Activated CD8-positive, alpha-beta T cell treated with anti-CD3 and anti-CD28 coated beads, Interleukin-2, amount 10 ng/mL, durations not matched to agents 7 days and 5 days (primary cell): ENCODE data around the gene POLH. TPM values are rescaled to one million over a fixed set of nuclear protein-coding genes. Genes with fewer than 3 reads are reported as not detected.
"Not testable (repeated sequence)": the region's sequence is repeated elsewhere in the genome, so short reads cannot be mapped to it uniquely, and the experiment has no call there.

Experiments used
- ATAC-seq: fragments of 150-1000 bp; cut with Tn5 transposase; one replicate; pipeline ENCODE4 v1.10.0; 2021; ENCODE audit warnings: moderate library complexity
- CTCF ChIA-PET: fragments of 350-600 bp; sonication (Branson Sonifier 250); formaldehyde crosslinking; loops from one replicate; lab custom pipeline; 2021; ENCODE audit warnings: antibody characterized with exemption; lab: Charles Lee
- POLR2A ChIA-PET: fragments of 350-600 bp; sonication (Branson Sonifier 250); formaldehyde crosslinking; loops from one replicate; lab custom pipeline; 2021; ENCODE audit warnings: antibody characterized with exemption; lab: Charles Lee
- DNase-seq: peaks from one replicate; pipeline ENCODE4 v3.0.0-alpha.2; 2020
- H3K27ac Mint-ChIP-seq: one replicate; pipeline ENCODE4 v1.8.0; 2021; ENCODE audit warnings: mild to moderate bottlenecking, mixed read lengths
- H3K27me3 Mint-ChIP-seq: one replicate; pipeline ENCODE4 v1.8.0; 2021; ENCODE audit warnings: low read depth, mixed read lengths
- H3K36me3 Mint-ChIP-seq: one replicate; pipeline ENCODE4 v1.8.0; 2021; ENCODE audit warnings: low read depth, mixed read lengths
- H3K4me1 Mint-ChIP-seq: one replicate; pipeline ENCODE4 v1.8.0; 2021; ENCODE audit warnings: low read depth, mixed read lengths
- H3K4me3 Mint-ChIP-seq: one replicate; pipeline ENCODE4 v1.8.0; 2021; ENCODE audit warnings: mild to moderate bottlenecking, mixed read lengths
- H3K9me3 Mint-ChIP-seq: one replicate; pipeline ENCODE4 v1.8.0; 2022; ENCODE audit warnings: mixed read lengths; ENCODE audit not compliant: insufficient read depth
- total RNA-seq, 2 experiments: library from RNA; stranded (reverse); gene quantifications; one replicate each; pipeline ENCODE4 v1.2.3, GENCODE V29; 2021

The POLH gene
- total RNA-seq, 2 experiments from 2014 or later, result 73.1 to 75.2 TPM

DNA sequence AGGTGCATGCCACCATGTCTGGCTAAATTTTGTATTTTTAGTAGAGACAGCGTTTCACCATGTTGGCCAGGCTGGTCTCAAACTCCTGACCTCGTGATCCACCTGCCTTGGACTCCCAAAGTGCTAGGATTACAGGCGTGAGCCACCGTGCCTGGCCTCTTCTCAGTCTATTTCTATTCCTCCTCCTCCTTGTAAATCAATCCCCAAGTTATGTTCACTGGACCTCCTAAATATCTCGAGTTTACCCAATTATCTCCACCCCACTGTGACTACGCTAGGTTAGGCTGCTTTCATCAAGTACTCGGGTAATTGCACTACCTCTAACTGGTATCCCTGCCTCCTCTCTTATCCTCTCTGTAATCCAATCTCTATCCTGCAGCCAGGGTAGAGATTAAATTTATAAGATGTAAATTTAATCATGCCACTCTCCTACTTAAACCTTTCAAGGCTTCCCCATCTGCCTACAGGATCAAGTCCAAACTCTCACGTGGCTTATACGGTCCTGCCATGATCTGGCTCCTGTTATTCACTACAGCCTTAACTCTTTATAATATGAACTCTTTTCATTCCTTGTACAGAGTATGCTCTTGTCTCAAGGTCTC, 58.8 kb downstream of the POLH start:
- Mint-ChIP-seq H3K4me1 (peaks cover 47% of the 10 kb centered on the region), H3K27me3 (no peaks in the 10 kb centered on the region), H3K4me3 (peak overlapping the region; percentile 94), H3K27ac (peak overlapping the region; percentile 93), H3K36me3 (peaks cover 36% of the 10 kb centered on the region), H3K9me3 (no peaks in the 10 kb centered on the region)
- ChIA-PET CTCF (interaction anchor here (2.8 kb wide), 1 partner anchor 33 kb away, joined by 15 read pairs; no protein-coding TSS in a partner anchor), POLR2A (interaction anchor here (0.6 to 1.0 kb wide), 4 partner anchors 7 to 36 kb away, joined by 3 to 4 read pairs (median 4); partner anchors contain the start of gene RSPH9)
- ATAC-seq (no peak), DNase-seq (no peak)

DNA sequence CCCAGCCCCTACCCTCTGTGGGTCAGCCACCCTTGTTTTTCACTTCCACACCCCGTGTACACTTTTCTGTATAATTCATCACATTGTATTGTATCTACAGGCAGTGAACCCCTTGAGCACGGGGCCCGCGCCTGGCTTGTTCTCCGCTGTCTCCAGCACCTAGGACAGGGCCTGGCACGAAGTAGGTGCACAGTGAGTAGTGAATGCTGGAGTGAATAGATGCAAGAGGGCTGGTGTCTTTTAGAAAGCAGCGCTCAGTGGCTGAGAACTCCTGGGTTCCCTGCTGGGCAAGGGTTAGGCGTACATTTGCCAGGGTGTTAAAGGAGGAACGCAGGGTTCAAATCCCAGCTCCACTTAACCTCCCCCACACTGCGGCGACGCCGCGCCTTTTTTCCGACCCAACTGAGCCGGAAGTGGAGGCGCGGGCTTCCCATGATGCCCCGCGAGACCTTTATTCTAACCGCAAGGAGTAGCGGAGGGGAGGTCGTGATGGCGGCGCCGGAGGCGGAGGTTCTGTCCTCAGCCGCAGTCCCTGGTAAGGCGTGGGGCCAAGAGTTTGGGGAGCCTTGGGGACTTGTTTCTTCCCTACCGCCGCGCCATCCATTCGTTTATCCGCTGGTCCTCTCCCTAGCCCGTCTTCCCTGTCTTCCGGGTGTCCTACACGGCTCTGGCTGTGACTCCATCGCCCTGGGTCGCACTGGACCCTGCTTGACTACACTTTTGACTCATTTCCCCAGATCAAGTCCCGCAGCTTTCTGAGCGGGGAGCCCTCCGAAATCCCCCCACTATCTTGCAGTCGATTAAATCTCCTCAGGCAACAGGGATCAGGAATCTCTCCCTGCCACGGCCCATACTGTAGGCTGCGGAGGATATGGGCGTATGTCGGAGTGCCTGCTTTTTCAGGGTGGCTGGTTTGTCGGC, 59.7 kb downstream of the POLH start, which contains the start of gene MAD2L1BP:
TSS of gene MAD2L1BP (plus strand) at position 454 of the 921 bp plus-strand sequence. CDS start at position 490, 36 bp downstream.
- peak within 1 kb of the TSS; percentile 93 for H3K27ac Mint-ChIP-seq
- no peaks in the 10 kb centered on the region for H3K9me3 Mint-ChIP-seq
- no peaks in the 10 kb centered on the region for H3K27me3 Mint-ChIP-seq
- peaks cover 42% of the 10 kb centered on the region for H3K36me3 Mint-ChIP-seq
- CTCF ChIA-PET, result interaction anchor here (0.9 to 2.8 kb wide), 3 partner anchors 27 to 34 kb away, joined by 4 to 15 read pairs (median 5); no protein-coding TSS in a partner anchor
- DNase-seq (peak; percentile 90), ATAC-seq (peak; percentile 86)
- POLR2A ChIA-PET, result interaction anchor here (0.6 to 1.4 kb wide), 7 partner anchors 8 to 37 kb away, joined by 3 to 4 read pairs (median 3); partner anchors contain the start of gene RSPH9
- H3K4me1 Mint-ChIP-seq, result peaks cover 48% of the 10 kb centered on the region
- peak within 1 kb of the TSS; percentile 94 for H3K4me3 Mint-ChIP-seq

DNA sequence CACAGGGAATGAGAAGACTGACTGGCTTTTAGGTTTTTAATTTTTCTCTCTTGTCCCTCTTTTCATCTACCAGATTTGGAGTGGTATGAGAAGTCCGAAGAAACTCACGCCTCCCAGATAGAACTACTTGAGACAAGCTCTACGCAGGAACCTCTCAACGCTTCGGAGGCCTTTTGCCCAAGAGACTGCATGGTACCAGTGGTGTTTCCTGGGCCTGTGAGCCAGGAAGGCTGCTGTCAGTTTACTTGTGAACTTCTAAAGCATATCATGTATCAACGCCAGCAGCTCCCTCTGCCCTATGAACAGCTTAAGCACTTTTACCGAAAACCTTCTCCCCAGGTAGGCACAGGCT, 60.3 kb downstream of the POLH start:
- DNase-seq (peak; percentile 52), ATAC-seq (peak; percentile 21)
- Mint-ChIP-seq H3K9me3 (no peaks in the 10 kb centered on the region), H3K27ac (peak overlapping the region; percentile 93), H3K4me3 (peak overlapping the region; percentile 94), H3K27me3 (no peaks in the 10 kb centered on the region), H3K4me1 (peaks cover 45% of the 10 kb centered on the region), H3K36me3 (peaks cover 46% of the 10 kb centered on the region)
- ChIA-PET CTCF (interaction anchor here (0.6 to 2.8 kb wide), 4 partner anchors 27 to 138 kb away, joined by 3 to 15 read pairs (median 4); no protein-coding TSS in a partner anchor), POLR2A (interaction anchor here (1.0 to 1.4 kb wide), 3 partner anchors 11 to 30 kb away, joined by 3 read pairs; no protein-coding TSS in a partner anchor)

DNA sequence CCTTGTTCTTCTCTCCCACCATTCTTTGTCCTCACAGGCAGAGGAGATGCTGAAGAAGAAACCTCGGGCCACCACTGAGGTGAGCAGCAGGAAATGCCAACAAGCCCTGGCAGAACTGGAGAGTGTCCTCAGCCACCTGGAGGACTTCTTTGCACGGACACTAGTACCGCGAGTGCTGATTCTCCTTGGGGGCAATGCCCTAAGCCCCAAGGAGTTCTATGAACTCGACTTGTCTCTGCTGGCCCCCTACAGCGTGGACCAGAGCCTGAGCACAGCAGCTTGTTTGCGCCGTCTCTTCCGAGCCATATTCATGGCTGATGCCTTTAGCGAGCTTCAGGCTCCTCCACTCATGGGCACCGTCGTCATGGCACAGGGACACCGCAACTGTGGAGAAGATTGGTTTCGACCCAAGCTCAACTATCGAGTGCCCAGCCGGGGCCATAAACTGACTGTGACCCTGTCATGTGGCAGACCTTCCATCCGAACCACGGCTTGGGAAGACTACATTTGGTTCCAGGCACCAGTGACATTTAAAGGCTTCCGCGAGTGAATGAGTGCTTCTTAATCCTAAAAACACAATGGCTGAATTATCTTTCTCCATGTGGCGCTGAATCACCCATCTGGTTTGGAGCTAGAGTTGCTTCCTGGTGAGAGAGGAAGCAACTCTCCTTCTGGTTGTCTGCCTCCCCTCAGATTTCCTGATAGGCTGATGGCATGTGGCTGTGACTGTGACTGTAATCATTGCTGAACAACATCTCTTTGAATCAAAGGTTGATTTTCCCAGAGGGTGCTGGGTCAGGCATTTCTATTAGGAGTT, 64.2 kb downstream of the POLH start:
- Mint-ChIP-seq H3K36me3 (peaks cover 60% of the 10 kb centered on the region), H3K9me3 (no peaks in the 10 kb centered on the region)

DNA sequence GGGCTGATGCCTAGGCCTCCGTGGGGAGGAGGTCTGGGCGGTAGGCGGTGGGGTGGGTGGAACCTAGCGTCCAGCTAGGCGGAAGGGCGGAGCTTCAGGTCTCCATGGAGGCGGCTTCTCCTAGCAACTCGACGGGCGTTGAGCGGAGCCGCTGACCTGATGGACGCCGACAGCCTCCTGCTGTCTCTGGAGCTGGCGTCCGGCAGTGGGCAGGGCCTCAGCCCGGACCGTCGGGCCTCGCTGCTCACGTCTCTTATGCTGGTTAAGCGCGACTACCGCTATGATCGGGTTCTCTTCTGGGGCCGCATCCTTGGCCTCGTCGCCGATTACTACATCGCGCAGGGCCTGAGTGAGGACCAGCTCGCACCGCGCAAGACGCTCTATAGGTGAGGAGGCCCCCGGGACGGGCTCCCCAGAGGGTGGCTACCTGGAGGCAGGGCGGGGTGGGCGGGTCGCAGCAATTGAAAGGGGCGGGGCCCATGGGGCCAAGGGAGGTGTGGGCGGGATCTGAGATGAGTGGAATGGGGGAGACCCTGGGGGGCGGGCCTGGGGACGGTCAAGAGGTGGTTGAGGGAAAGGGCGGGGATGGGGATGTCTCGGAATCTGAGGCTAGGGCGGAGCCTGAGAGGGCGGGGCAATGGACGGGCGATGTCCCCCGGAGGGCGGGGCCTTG, 69.1 kb downstream of the POLH start, which contains the start of gene RSPH9:
TSS of gene RSPH9 (plus strand) at position 97 of the 673 bp plus-strand sequence. CDS start at position 160, 63 bp downstream.
- ATAC-seq (peak; percentile 88), DNase-seq (peak; percentile 72)
- Mint-ChIP-seq H3K4me3 (peak within 1 kb of the TSS; percentile 60), H3K36me3 (peaks cover 29% of the 10 kb centered on the region), H3K4me1 (peaks cover 23% of the 10 kb centered on the region), H3K9me3 (no peaks in the 10 kb centered on the region), H3K27ac (no peak within 1 kb of the TSS), H3K27me3 (no peaks in the 10 kb centered on the region)
- ChIA-PET POLR2A (interaction anchor here (0.7 to 1.9 kb wide), 2 partner anchors 10 to 15 kb away, joined by 3 to 8 read pairs; partner anchors contain the start of genes GTPBP2 and MAD2L1BP), CTCF (interaction anchor here (0.9 to 2.3 kb wide), 3 partner anchors 8 to 25 kb away, joined by 3 to 13 read pairs (median 5); no protein-coding TSS in a partner anchor)

More for the DNA sequence above, 64.2 kb downstream of the POLH start:
- no peak overlapping the region for H3K27ac Mint-ChIP-seq
- peaks cover 44% of the 10 kb centered on the region for H3K4me1 Mint-ChIP-seq
- no peaks in the 10 kb centered on the region for H3K27me3 Mint-ChIP-seq
- ATAC-seq (no peak), DNase-seq (no peak)
- ChIA-PET CTCF (interaction anchor here (0.9 to 1.2 kb wide), 2 partner anchors 27 to 32 kb away, joined by 3 to 4 read pairs; no protein-coding TSS in a partner anchor), POLR2A (interaction anchor here (2.3 to 2.5 kb wide), 2 partner anchors 10 to 26 kb away, joined by 6 to 19 read pairs; partner anchors contain the start of gene GTPBP2)
- no peak overlapping the region for H3K4me3 Mint-ChIP-seq

DNA sequence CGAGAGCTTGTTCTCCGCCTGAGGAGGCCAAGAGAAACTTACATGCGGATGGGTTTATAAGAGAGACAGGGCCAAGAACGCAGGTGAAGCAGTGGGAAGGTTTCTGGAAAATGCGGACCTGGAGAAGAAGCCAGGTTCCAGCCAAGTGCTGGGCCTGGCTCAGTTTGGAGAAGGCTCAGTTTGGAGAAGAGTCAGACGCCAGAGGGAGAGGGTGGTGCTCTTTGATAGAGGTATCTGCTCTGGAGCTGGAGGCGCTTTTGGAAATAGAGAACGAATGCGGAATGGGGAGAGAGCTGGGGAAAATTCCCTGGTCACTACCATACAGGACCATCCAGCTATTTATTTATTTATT, 69.6 kb downstream of the POLH start:
- ChIA-PET POLR2A (interaction anchor here (0.6 to 1.9 kb wide), 3 partner anchors 10 to 16 kb away, joined by 3 to 8 read pairs (median 4); partner anchors contain the start of genes GTPBP2 and MAD2L1BP), CTCF (interaction anchor here (0.9 to 2.3 kb wide), 3 partner anchors 9 to 25 kb away, joined by 3 to 13 read pairs (median 5); no protein-coding TSS in a partner anchor)
- H3K27ac Mint-ChIP-seq, result no peak overlapping the region
- no peak for DNase-seq
- no peaks in the 10 kb centered on the region for H3K27me3 Mint-ChIP-seq
- H3K4me1 Mint-ChIP-seq, result peaks cover 18% of the 10 kb centered on the region
- H3K4me3 Mint-ChIP-seq, result peak overlapping the region; percentile 60
- H3K9me3 Mint-ChIP-seq, result no peaks in the 10 kb centered on the region
- H3K36me3 Mint-ChIP-seq, result peaks cover 24% of the 10 kb centered on the region
- ATAC-seq, result peak; percentile 9

DNA sequence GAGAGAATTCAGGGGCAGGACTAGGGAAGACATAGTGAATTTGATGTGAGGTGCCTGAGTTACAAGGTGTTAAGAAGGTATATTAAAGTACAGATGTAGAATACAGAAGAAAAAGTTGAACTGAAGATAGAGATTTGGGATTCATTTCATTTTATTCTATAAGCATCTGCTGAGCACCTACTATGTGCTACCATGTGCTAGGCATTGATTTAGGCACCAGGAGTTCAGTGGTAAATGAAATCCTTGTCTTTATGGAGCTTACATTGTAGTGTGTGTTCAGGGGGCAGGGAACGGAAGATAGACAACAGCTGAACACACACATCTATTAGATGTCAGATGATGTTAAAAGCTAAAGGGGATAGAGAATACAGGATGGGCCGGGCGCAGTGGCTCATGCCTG, 71.6 kb downstream of the POLH start:
- POLR2A ChIA-PET, result interaction anchor here (1.2 to 2.5 kb wide), 2 partner anchors 12 to 18 kb away, joined by 3 to 12 read pairs; partner anchors contain the start of genes GTPBP2 and MAD2L1BP
- Mint-ChIP-seq H3K27me3 (no peaks in the 10 kb centered on the region), H3K36me3 (peaks cover 11% of the 10 kb centered on the region), H3K27ac (no peak overlapping the region), H3K4me3 (no peak overlapping the region), H3K4me1 (peaks cover 13% of the 10 kb centered on the region), H3K9me3 (no peaks in the 10 kb centered on the region)
- ATAC-seq (no peak), DNase-seq (no peak)
- CTCF ChIA-PET, result interaction anchor here (0.7 to 2.6 kb wide), 4 partner anchors 19 to 606 kb away, joined by 3 to 11 read pairs (median 4); partner anchors contain the start of gene VEGFA

DNA sequence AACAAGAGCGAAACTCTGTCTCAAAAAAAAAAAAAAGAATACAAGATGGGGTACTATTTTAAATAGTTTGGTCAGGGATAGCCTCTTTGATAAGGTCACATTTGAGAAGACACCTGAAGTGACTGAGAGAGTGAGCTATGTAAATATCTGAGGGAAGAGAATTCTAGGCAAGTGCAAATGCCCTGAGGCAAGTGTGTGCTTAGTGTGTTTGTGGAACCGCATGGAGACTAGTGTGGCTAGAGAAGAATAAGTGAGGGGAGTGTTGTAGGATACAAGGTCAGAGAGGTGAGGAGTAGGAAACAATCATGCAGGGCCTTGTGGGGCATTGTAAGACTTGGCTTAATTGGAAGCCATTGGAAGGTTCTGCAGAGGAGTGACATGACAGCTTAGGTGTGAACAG, 72.3 kb downstream of the POLH start:
- H3K27ac Mint-ChIP-seq, result no peak overlapping the region
- H3K27me3 Mint-ChIP-seq, result no peaks in the 10 kb centered on the region
- H3K36me3 Mint-ChIP-seq, result peaks cover 5% of the 10 kb centered on the region
- ATAC-seq (no peak), DNase-seq (no peak)
- H3K4me3 Mint-ChIP-seq, result no peak overlapping the region
- H3K4me1 Mint-ChIP-seq, result peaks cover 13% of the 10 kb centered on the region
- CTCF ChIA-PET, result interaction anchor here (0.7 to 2.6 kb wide), 3 partner anchors 18 to 606 kb away, joined by 3 to 11 read pairs (median 5); no protein-coding TSS in a partner anchor
- H3K9me3 Mint-ChIP-seq, result no peaks in the 10 kb centered on the region
- POLR2A ChIA-PET, result interaction anchor here (2.5 kb wide), 1 partner anchor 19 kb away, joined by 12 read pairs; the partner anchor contains the start of gene GTPBP2

DNA sequence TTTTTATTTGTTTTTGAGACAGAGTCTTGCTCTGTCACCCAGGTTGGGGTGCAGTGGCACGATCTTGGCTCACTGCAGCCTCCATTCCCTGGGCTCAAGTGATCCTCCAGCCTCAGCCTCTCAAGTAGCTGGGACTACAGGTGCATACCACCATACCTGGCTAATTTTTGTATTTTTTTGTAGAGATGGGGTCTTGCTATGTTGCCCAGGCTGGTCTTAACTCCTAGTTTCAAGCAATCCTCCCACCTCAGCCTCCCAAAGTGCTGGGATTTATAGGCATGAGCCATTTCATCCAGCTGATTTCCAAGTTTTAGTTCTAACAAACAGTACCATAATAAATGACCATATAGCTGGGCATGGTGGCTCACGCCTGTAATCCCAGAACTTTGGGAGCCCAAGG, 76.8 kb downstream of the POLH start:
- POLR2A ChIA-PET, H3K4me3 Mint-ChIP-seq, H3K4me1 Mint-ChIP-seq, DNase-seq, H3K27ac Mint-ChIP-seq, H3K9me3 Mint-ChIP-seq, H3K27me3 Mint-ChIP-seq, H3K36me3 Mint-ChIP-seq, ATAC-seq: not testable (repeated sequence)
- CTCF ChIA-PET, result interaction anchor here (1.4 kb wide), 1 partner anchor 15 kb away, joined by 3 read pairs; no protein-coding TSS in a partner anchor
